ENCODE results near the gene DGKD. TPM values are rescaled to one million over a fixed set of nuclear protein-coding genes. Genes with fewer than 3 reads are reported as not detected.
A peak's percentile ranks its signal among the peaks of the same experiment; 100 is the strongest.

DGKD gene
- total and polyA plus RNA-seq, 9 of the 15 experiments (the other 6 are each of a cell fraction or from before 2014, with no cell fraction given) = 0.52 to 29.5 (median 10.6) TPM

GRCh38 chr2:233441161-233442027, 87.1 kb downstream of the DGKD start:
- Histone ChIP-seq H3K79me2 (ENCODE audit: control insufficient read depth, insufficient read depth, low read length) (no peaks in the 10 kb centered on the region), H4K20me1 (replicated peaks; ENCODE audit: control insufficient read depth, insufficient read depth, low read length) (no peaks in the 10 kb centered on the region), H3K9me3 (replicated peaks; ENCODE audit: control insufficient read depth, insufficient read depth, low read depth, low read length) (no peaks in the 10 kb centered on the region), H3K4me2 (ENCODE audit: insufficient read depth, low read length) (no peak overlapping the region), H3K9me1 (ENCODE audit: control insufficient read depth, insufficient read depth, low read length) (no peaks in the 10 kb centered on the region), H2AFZ (ENCODE audit: low read depth, low read length) (no peak overlapping the region), H3K4me1 (replicated peaks in 1 of 2; ENCODE audit: control insufficient read depth in 2 of 2, insufficient read depth in 2 of 2, low read length in 2 of 2) (no peaks in the 10 kb centered on the region; a peak in 2 of 5 replicates), H3K27me3 (ENCODE audit: control insufficient read depth in 2 of 2, insufficient read depth in 2 of 2, low read length in 2 of 2) (no peaks in the 10 kb centered on the region), H3K36me3 (ENCODE audit: control insufficient read depth, insufficient read depth, low read length) (peaks cover 33% of the 10 kb centered on the region; the same call in 2 of the 3 replicates), H3K9ac (ENCODE audit: insufficient read depth in 1 of 2, low read depth in 2 of 2, low read length in 2 of 2) (no peak overlapping the region; a peak in 1 of 4 replicates), H3K27ac (ENCODE audit: extremely low read depth, low read depth, low read length) (no peak overlapping the region), H3K4me3 (no peak overlapping the region)
- TF ChIP-seq PHTF2 (CRISPR knock-in tag; IDR thresholded peaks at IDR 0.05) (no peak), PTRF (tag; IDR thresholded peaks at IDR 0.05) (no peak), POLR2G (IDR thresholded peaks at IDR 0.05; ENCODE audit: low read depth, low read length) (0 out of 2 replicates have a peak, but pooled peaks have one; percentile 21), HNRNPL (IDR thresholded peaks at IDR 0.05; ENCODE audit: low read depth, low read length) (no peak)
- POLR2A ChIA-PET = no interaction called here
- CTCF ChIA-PET (ENCODE audit: low intra/inter-chr PET ratio) = interaction anchor here (3.5 kb wide), 1 partner anchor 37 kb away, joined by 36 read pairs; no protein-coding TSS in a partner anchor
- in situ Hi-C loops (cut with MboI) (no loop called here), intact Hi-C loops (cut with micrococcal nuclease) (loop anchor here (10.0 kb wide), 1 partner anchor 177 kb away; no protein-coding TSS in a partner anchor)
- BruUV-seq (replicated peaks) = no TSS peak
- DNase-seq (ENCODE audit: extremely low read depth in 1 of 4, low spot score in 3 of 4) (no peak), FAIRE-seq (no peak), ATAC-seq (no peak)
- 94% methylated on average over 8 of the region's 26 CpGs for WGBS (ENCODE audit: insufficient coverage, low coverage, missing lambda C conversion rate)

DNA sequence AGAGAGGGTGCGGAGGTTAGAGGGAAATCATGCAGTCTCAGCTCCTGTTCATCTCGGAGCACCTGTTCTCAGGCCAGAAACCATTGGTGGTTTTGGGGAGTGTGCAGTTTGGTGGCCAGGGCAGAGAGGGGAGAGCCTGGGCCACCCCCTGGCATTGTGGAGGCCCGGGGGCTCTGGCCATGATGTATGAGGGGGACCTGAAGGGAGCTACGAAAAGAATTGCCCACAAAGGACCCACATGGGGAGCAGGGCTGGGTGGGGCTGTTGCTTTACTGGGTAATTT, 87.7 kb downstream of the DGKD start:
- in situ Hi-C loops (cut with MboI) = no loop called here
- POLR2A ChIA-PET = interaction anchor here (0.6 kb wide), 1 partner anchor 11 kb away, joined by 3 read pairs; no protein-coding TSS in a partner anchor
- TF ChIP-seq, protein P1, sequence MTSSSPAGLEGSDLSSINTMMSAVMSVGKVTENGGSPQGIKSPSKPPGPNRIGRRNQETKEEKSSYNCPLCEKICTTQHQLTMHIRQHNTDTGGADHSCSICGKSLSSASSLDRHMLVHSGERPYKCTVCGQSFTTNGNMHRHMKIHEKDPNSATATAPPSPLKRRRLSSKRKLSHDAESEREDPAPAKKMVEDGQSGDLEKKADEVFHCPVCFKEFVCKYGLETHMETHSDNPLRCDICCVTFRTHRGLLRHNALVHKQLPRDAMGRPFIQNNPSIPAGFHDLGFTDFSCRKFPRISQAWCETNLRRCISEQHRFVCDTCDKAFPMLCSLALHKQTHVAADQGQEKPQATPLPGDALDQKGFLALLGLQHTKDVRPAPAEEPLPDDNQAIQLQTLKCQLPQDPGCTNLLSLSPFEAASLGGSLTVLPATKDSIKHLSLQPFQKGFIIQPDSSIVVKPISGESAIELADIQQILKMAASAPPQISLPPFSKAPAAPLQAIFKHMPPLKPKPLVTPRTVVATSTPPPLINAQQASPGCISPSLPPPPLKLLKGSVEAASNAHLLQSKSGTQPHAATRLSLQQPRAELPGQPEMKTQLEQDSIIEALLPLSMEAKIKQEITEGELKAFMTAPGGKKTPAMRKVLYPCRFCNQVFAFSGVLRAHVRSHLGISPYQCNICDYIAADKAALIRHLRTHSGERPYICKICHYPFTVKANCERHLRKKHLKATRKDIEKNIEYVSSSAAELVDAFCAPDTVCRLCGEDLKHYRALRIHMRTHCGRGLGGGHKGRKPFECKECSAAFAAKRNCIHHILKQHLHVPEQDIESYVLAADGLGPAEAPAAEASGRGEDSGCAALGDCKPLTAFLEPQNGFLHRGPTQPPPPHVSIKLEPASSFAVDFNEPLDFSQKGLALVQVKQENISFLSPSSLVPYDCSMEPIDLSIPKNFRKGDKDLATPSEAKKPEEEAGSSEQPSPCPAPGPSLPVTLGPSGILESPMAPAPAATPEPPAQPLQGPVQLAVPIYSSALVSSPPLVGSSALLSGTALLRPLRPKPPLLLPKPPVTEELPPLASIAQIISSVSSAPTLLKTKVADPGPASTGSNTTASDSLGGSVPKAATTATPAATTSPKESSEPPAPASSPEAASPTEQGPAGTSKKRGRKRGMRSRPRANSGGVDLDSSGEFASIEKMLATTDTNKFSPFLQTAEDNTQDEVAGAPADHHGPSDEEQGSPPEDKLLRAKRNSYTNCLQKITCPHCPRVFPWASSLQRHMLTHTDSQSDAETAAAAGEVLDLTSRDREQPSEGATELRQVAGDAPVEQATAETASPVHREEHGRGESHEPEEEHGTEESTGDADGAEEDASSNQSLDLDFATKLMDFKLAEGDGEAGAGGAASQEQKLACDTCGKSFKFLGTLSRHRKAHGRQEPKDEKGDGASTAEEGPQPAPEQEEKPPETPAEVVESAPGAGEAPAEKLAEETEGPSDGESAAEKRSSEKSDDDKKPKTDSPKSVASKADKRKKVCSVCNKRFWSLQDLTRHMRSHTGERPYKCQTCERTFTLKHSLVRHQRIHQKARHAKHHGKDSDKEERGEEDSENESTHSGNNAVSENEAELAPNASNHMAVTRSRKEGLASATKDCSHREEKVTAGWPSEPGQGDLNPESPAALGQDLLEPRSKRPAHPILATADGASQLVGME (CRISPR knock-in tag; IDR thresholded peaks at IDR 0.05) = no peak
- TF ChIP-seq RNF2 (IDR thresholded peaks at IDR 0.05) = no peak
- no peak for TF ChIP-seq RBBP5 (IDR thresholded peaks at IDR 0.05; ENCODE audit: borderline replicate concordance, insufficient read depth, low read length, poor library complexity, severe bottlenecking)
- no peak for TF ChIP-seq NR2F6 (CRISPR knock-in tag; IDR thresholded peaks at IDR 0.05)
- no peak for TF ChIP-seq GTF2A2 (tag; IDR thresholded peaks at IDR 0.05)

More for the DNA sequence above, 87.7 kb downstream of the DGKD start:
- Histone ChIP-seq H4K20me1 (replicated peaks; ENCODE audit: control insufficient read depth, insufficient read depth, low read length) (no peaks in the 10 kb centered on the region), H3K4me1 (replicated peaks in 1 of 2; ENCODE audit: control insufficient read depth in 2 of 2, insufficient read depth in 2 of 2, low read length in 2 of 2) (no peaks in the 10 kb centered on the region; a peak in 2 of 5 replicates), H3K9me3 (replicated peaks; ENCODE audit: control insufficient read depth, insufficient read depth, low read depth, low read length) (no peaks in the 10 kb centered on the region), H3K36me3 (ENCODE audit: control insufficient read depth, insufficient read depth, low read length) (peaks cover 30% of the 10 kb centered on the region; the same call in 2 of the 3 replicates), H3K9me1 (ENCODE audit: control insufficient read depth, insufficient read depth, low read length) (no peaks in the 10 kb centered on the region), H3K9ac (ENCODE audit: insufficient read depth in 1 of 2, low read depth in 2 of 2, low read length in 2 of 2) (no peak overlapping the region), H3K4me3 (no peak overlapping the region), H3K27ac (ENCODE audit: extremely low read depth, low read depth, low read length) (no peak overlapping the region), H3K27me3 (ENCODE audit: control insufficient read depth in 2 of 2, insufficient read depth in 2 of 2, low read length in 2 of 2) (no peaks in the 10 kb centered on the region), H3K4me2 (ENCODE audit: insufficient read depth, low read length) (no peak overlapping the region), H3K79me2 (ENCODE audit: control insufficient read depth, insufficient read depth, low read length) (no peaks in the 10 kb centered on the region), H2AFZ (ENCODE audit: low read depth, low read length) (no peak overlapping the region)
- intact Hi-C loops (cut with micrococcal nuclease) = loop anchor here (10.0 kb wide), 1 partner anchor 177 kb away; no protein-coding TSS in a partner anchor
- ATAC-seq = no peak
- CTCF ChIA-PET (ENCODE audit: low intra/inter-chr PET ratio) = interaction anchor here (3.5 kb wide), 1 partner anchor 37 kb away, joined by 36 read pairs; no protein-coding TSS in a partner anchor
- DNase-seq (ENCODE audit: extremely low read depth in 1 of 4, low spot score in 3 of 4) = no peak
- no TSS peak for BruUV-seq (replicated peaks)
- no peak for FAIRE-seq
- WGBS (ENCODE audit: insufficient coverage, low coverage, missing lambda C conversion rate) = no CpG with 5 or more reads among the region's 4 CpGs
